ENCODE measurements around the gene CHCHD4. TPM values are rescaled to one million over a fixed set of nuclear protein-coding genes. Genes with fewer than 3 reads are reported as not detected.
"Not testable (repeated sequence)": the region's sequence is repeated elsewhere in the genome, so short reads cannot be mapped to it uniquely, and the experiment has no call there.

CHCHD4 gene
- polyA plus RNA-seq, 2 of the 4 experiments (the other 2 are of a cell fraction), result 37.3 to 48.8 TPM

GRCh38 chr3:14082108-14082657 lies 42.5 kb downstream of the CHCHD4 start:
- no peak for ATAC-seq

DNA sequence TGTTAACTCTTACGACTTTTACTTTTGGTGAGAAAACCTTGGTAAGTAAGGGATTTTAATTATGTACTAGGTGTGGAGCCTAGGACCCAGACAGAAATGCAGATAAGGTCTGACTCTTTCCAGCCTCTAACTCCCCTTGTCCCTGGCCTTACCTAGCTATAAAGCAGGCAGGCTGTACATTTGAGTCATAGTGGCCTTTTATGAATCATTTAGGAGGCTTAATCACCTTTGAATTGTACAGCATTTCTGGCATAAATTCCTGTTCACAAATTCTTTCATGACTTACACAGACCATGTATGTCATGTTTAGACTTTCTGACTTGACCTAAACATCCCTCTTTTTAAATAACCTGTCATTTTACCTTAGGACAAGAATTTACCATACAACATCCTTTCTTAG lies 47.4 kb downstream of the CHCHD4 start:
- WGBS (ENCODE audit: missing lambda C conversion rate), result 37% methylated on average over 1 of the region's 1 CpG
- ChIA-PET POLR2A (no interaction called here), CTCF (interaction anchor here (0.6 kb wide), 1 partner anchor 54 kb away, joined by 3 read pairs; no protein-coding TSS in a partner anchor)
- ATAC-seq (no peak), FAIRE-seq (no peak), DNase-seq (ENCODE audit: low read depth in 1 of 2, low spot score in 1 of 2) (no peak)
- H3K4me2 ChIP-seq, result no peak overlapping the region
- no peak overlapping the region for H3K27ac ChIP-seq
- peaks cover 6% of the 10 kb centered on the region; the same call in 1 of the 3 replicates for H3K9me3 ChIP-seq
- H3K4me1 ChIP-seq, result no peaks in the 10 kb centered on the region
- H3K4me3 ChIP-seq, result no peak overlapping the region
- TF ChIP-seq ZC3H11A (IDR thresholded peaks at IDR 0.05) (no peak), ATOH8 (CRISPR knock-in tag; IDR thresholded peaks at IDR 0.05; ENCODE audit: low read depth) (no peak), JUN (IDR thresholded peaks at IDR 0.05) (no peak), FOSL2 (IDR thresholded peaks at IDR 0.05) (no peak), FOSL2 (CRISPR knock-in tag; IDR thresholded peaks at IDR 0.05) (no peak), PHF8 (IDR thresholded peaks at IDR 0.05; ENCODE audit: borderline replicate concordance, low read depth) (no peak)

More at GRCh38 chr3:14082108-14082657, 42.5 kb downstream of the CHCHD4 start:
- Histone ChIP-seq H3K4me3 (no peak overlapping the region), H3K4me1 (no peaks in the 10 kb centered on the region), H3K4me2 (no peak overlapping the region), H3K27ac (no peak overlapping the region), H3K9me3 (0 out of 3 replicates have a peak, but pooled peaks cover 6% of the 10 kb centered on the region)
- no peak for DNase-seq (ENCODE audit: low read depth in 1 of 2, low spot score in 1 of 2)
- WGBS (ENCODE audit: missing lambda C conversion rate), result 34% methylated on average over 5 of the region's 5 CpGs
- TF ChIP-seq TP53 (CRISPR knock-in tag; IDR thresholded peaks at IDR 0.05) (no peak), ATOH8 (CRISPR knock-in tag; IDR thresholded peaks at IDR 0.05; ENCODE audit: low read depth) (no peak), KDM5A (IDR thresholded peaks at IDR 0.05) (no peak), FOSB (CRISPR knock-in tag; IDR thresholded peaks at IDR 0.05) (no peak), EP300 (IDR thresholded peaks at IDR 0.05) (no peak), ZFP36 (IDR thresholded peaks at IDR 0.05; ENCODE audit: borderline replicate concordance, partially characterized antibody) (no peak), BHLHE40 (IDR thresholded peaks at IDR 0.05; ENCODE audit: low read depth, low read length) (no peak), RCOR1 (IDR thresholded peaks at IDR 0.05; ENCODE audit: low read depth, low read length) (no peak), USF2 (IDR thresholded peaks at IDR 0.05) (no peak), HOXB13 (CRISPR knock-in tag; IDR thresholded peaks at IDR 0.05; ENCODE audit: low read depth) (no peak), HOXB5 (CRISPR knock-in tag; IDR thresholded peaks at IDR 0.05) (no peak), JUNB (IDR thresholded peaks at IDR 0.05) (no peak), HOXA7 (CRISPR knock-in tag; IDR thresholded peaks at IDR 0.05) (no peak), REST (IDR thresholded peaks at IDR 0.05) (no peak)
- TF ChIP-seq, protein P1, sequence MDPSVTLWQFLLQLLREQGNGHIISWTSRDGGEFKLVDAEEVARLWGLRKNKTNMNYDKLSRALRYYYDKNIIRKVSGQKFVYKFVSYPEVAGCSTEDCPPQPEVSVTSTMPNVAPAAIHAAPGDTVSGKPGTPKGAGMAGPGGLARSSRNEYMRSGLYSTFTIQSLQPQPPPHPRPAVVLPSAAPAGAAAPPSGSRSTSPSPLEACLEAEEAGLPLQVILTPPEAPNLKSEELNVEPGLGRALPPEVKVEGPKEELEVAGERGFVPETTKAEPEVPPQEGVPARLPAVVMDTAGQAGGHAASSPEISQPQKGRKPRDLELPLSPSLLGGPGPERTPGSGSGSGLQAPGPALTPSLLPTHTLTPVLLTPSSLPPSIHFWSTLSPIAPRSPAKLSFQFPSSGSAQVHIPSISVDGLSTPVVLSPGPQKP (IDR thresholded peaks at IDR 0.05; ENCODE audit: low read depth, low read length), result no peak
- POLR2A ChIA-PET, result no interaction called here
- no peak for FAIRE-seq
- CTCF ChIA-PET, result interaction anchor here (1.4 kb wide), 1 partner anchor 431 kb away, joined by 3 read pairs; no protein-coding TSS in a partner anchor

DNA sequence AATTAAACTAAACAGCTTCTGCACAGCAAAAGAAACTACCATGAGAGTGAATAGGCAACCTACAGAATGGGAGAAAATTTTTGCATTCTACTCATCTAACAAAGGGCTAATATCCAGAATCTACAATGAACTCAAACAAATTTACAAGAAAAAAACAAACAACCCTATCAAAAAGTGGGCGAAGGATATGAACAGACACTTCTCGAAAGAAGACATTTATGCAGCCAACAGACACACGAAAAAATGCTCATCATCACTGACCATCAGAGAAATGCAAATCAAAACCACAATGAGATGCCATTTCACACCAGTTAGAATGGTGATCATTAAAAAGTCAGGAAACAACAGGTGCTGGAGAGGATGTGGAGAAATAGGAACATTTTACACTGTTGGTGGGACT lies 49.4 kb downstream of the CHCHD4 start:
- 12% methylated on average over 3 of the region's 3 CpGs for WGBS (ENCODE audit: missing lambda C conversion rate)
- not testable (repeated sequence) for FAIRE-seq

More for the DNA sequence above, 49.4 kb downstream of the CHCHD4 start:
- H3K4me3 ChIP-seq; H3K4me1 ChIP-seq; DNase-seq (ENCODE audit: low read depth in 1 of 2, low spot score in 1 of 2); POLR2A ChIA-PET; H3K4me2 ChIP-seq; H3K27ac ChIP-seq; ATAC-seq; CTCF ChIA-PET; H3K9me3 ChIP-seq: not testable (repeated sequence)
